ENCODE results near the gene REPIN1. TPM values are rescaled to one million over a fixed set of nuclear protein-coding genes. Genes with fewer than 3 reads are reported as not detected.

The REPIN1 gene
- total RNA-seq, 1 experiment from 2014 or later = 106 TPM

DNA sequence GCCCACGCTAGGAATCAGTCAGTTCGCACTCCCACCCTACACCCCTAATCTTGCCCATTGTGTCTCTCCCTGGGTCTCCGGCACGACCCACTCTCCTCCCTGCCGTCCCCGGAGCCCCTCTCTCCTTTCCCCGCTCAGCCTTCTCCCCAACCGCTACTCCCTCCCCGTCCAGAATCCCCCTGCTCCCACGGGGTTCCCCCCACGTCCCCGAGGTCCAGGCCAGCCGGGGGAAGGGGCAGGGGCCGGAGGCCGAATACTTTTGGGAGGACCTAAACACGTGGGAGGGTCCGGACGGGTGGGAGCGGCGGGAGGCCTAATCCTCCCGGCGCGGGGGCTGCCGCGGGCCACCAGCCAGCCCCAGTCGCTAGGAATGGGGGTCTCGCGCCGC, 27.8 kb upstream of the REPIN1 start:
- no peak overlapping the region for H2BK5ac ChIP-seq (ENCODE audit: insufficient read length, low read length)
- no peak overlapping the region for H2BK120ac ChIP-seq (ENCODE audit: low read depth, low read length, poor library complexity, severe bottlenecking)
- no peak overlapping the region for H4K8ac ChIP-seq (replicated peaks; ENCODE audit: insufficient read length, low read depth, low read length)
- peaks cover 23 to 41% (median 26%) of the 10 kb centered on the region in 3 experiments for H3K36me3 Mint-ChIP-seq (ENCODE audit: insufficient read depth in 1 of 3, low read depth in 3 of 3)
- H3K79me1 ChIP-seq (ENCODE audit: insufficient read depth, low read depth, low read length, poor library complexity, severe bottlenecking) = no peaks in the 10 kb centered on the region
- H3K4ac ChIP-seq (ENCODE audit: low read depth, low read length) = no peak overlapping the region
- peak overlapping the region; percentile 76 for H3K4me2 ChIP-seq (ENCODE audit: insufficient read depth, insufficient read length, low read length)
- peaks cover 16% of the 10 kb centered on the region for H3K23me2 ChIP-seq (ENCODE audit: insufficient read length, low read depth, low read length, poor library complexity, severe bottlenecking)
- no peak overlapping the region for H3K56ac ChIP-seq (ENCODE audit: insufficient read length, low read depth, low read length)
- no peaks in the 10 kb centered on the region for H3K79me2 ChIP-seq (ENCODE audit: insufficient read depth, low read length)
- H3K4me1 Mint-ChIP-seq = peaks cover 49 to 60% of the 10 kb centered on the region in 2 experiments
- no peak overlapping the region for H4K5ac ChIP-seq (ENCODE audit: insufficient read length, low read depth, low read length)
- H3K27ac ChIP-seq (ENCODE audit: insufficient read length, low read depth, low read length) = no peak overlapping the region
- H3K27me3 Mint-ChIP-seq (ENCODE audit: low read depth) = peaks cover 72% of the 10 kb centered on the region
- H3K9me3 Mint-ChIP-seq = peaks cover 13 to 18% of the 10 kb centered on the region in 2 experiments
- peaks cover 13% of the 10 kb centered on the region for H3K27me3 ChIP-seq (ENCODE audit: insufficient read depth, low read length)
- H2BK12ac ChIP-seq (ENCODE audit: insufficient read length, low read depth, low read length) = no peak overlapping the region
- H3K23ac ChIP-seq (ENCODE audit: insufficient read length, low read depth, low read length) = no peak overlapping the region
- no peaks in the 10 kb centered on the region; the same call in 1 of the 2 replicates for H3K4me1 ChIP-seq (ENCODE audit: insufficient read depth, low read length)
- peak overlapping the region; percentile 43 for H3K9ac ChIP-seq (ENCODE audit: extremely low read depth, insufficient read length, low read length)
- no peak overlapping the region for H4K91ac ChIP-seq (ENCODE audit: insufficient read length, low read depth, low read length)
- H3K27ac Mint-ChIP-seq = peak overlapping the region in 1 of 3 experiments; percentile 95; a peak in 2 of 7 replicates
- H2AK5ac ChIP-seq (ENCODE audit: insufficient read length, low read length) = no peak overlapping the region
- TF ChIP-seq CTCF (conservative IDR thresholded peaks at IDR 0.05) = no peak
- no peak overlapping the region for H2BK15ac ChIP-seq (ENCODE audit: low read depth, low read length)
- H2BK20ac ChIP-seq (ENCODE audit: low read depth, low read length, poor library complexity, severe bottlenecking) = no peak overlapping the region
- peak overlapping the region; percentile 74 to 96 for H3K4me3 Mint-ChIP-seq
- H3K18ac ChIP-seq (ENCODE audit: insufficient read length, low read depth, low read length) = no peak overlapping the region
- H4K20me1 ChIP-seq (ENCODE audit: control insufficient read depth, insufficient read depth, insufficient read length) = no peaks in the 10 kb centered on the region
- DNase-seq = no peak
- peaks cover 7% of the 10 kb centered on the region for H3K9me3 ChIP-seq (ENCODE audit: control insufficient read depth, low read depth, low read length)
- no peak overlapping the region for H3T11ph ChIP-seq (ENCODE audit: low read length)
- WGBS (ENCODE audit: extremely low coverage, insufficient read length, low lambda C conversion rate) = no CpG with 5 or more reads among the region's 29 CpGs
- peak overlapping the region; percentile 47 for H3K14ac ChIP-seq (ENCODE audit: insufficient read depth, low read length)
- no peak overlapping the region for H2AFZ ChIP-seq (ENCODE audit: low read length)

All from H9 (cell line).